Ovary (tissue), 9 donors: ENCODE results near the gene FHL3. TPM values are rescaled to one million over a fixed set of nuclear protein-coding genes. Genes with fewer than 3 reads are reported as not detected.

Experiments used
- DNase-seq, 5 donors: peaks; one replicate each; pipeline ENCODE4 v3.0.0-alpha.2; 2019 to 2020
- H3K27ac ChIP-seq, 2 donors: fragments of 200-600 bp; one replicate each; pipeline versions ENCODE4 v1.5.1 to v1.8.0; 2019 to 2022
- H3K27me3 ChIP-seq: fragments of 200-600 bp; one replicate; pipeline ENCODE4 v1.8.0; 2022
- H3K36me3 ChIP-seq: fragments of 200-600 bp; sonication (generic); one replicate; pipeline ENCODE4 v1.5.1; 2019
- H3K4me1 ChIP-seq: one replicate; pipeline ENCODE4 v1.8.1; 2013; ENCODE audit warnings: mild to moderate bottlenecking, moderate library complexity; ENCODE audit not compliant: insufficient read depth
- H3K4me3 ChIP-seq: fragments of 200-600 bp; sonication (generic); one replicate; pipeline ENCODE4 v1.5.1; 2017
- H3K9me3 ChIP-seq, 2 donors: fragments of 200-600 bp in 1 of 2; sonication (generic) in 1 of 2; one replicate each; pipeline versions ENCODE4 v1.5.1 to v1.8.1; 2013 to 2019; ENCODE audit warnings: mild to moderate bottlenecking in 1 of 2, moderate library complexity in 1 of 2
- EP300 ChIP-seq: sonication (generic); formaldehyde crosslinking; IDR thresholded peaks from one replicate; pipeline ENCODE4 v1.6.1; 2017; ENCODE audit warnings: antibody characterized with exemption
- POLR2A ChIP-seq: fragments of 450-650 bp; IDR thresholded peaks from one replicate; pipeline ENCODE4 v1.6.1; 2017; ENCODE audit warnings: antibody characterized with exemption, mild to moderate bottlenecking, moderate library complexity
- WGBS, 3 donors: extraction: QIAGEN DNeasy Blood & Tissue Kit in 1 of 3; methylation state at CpG; one replicate each; pipeline versions ENCODE4 v1.1.5 to v1.1.7; 2013 to 2017; 5-methylcytosine and 5-hydroxymethylcytosine counted together
- intact Hi-C, 4 donors: fragments of 100-400 bp; cut with DNase I; formaldehyde crosslinking; loops; one replicate each; pipeline versions ENCODE4 v1.11.0 to v1.15.1; 2022 to 2023
- polyA plus RNA-seq, 2 donors: library from polyadenylated mRNA; stranded (reverse); fragments of 200-250 nt in 1 of 2; fragments of 350-450 nt in 1 of 2; fragmentation: Illumina TruSeq in 1 of 2; extraction: RNeasy Lipid Tissue Mini Kit (QIAGEN cat#74804) in 1 of 2; gene quantifications; one replicate each; pipeline ENCODE4 v1.2.3, GENCODE V29; 2013 to 2014
- total RNA-seq, 7 donors: library from RNA; depleted of rRNA in 2 of 7; stranded (reverse); fragments of >200 nt in 2 of 7; fragmentation: NEBNext Ultra II Directional in 3 of 7; extraction: Animal tissue kit (Norgen Biotek cat#: 25700) in 3 of 7; gene quantifications; one replicate each; pipeline versions ENCODE4 v1.1.0 to v1.2.4, GENCODE V29; 2016 to 2023
- TF ChIP-seq, protein P1 (sequence below), 3 donors: fragments of 450-650 bp in 2 of 3; fragments of 200-600 bp in 1 of 3; IDR thresholded peaks; one replicate each; pipeline versions ENCODE4 v1.5.1 to v1.8.0; 2016 to 2022; ENCODE audit warnings: antibody characterized with exemption in 3 of 3, mild to moderate bottlenecking in 1 of 3
- donor health status: DM: no; HTN: no; CAD: no; lungs with moderate emphysema.
- donor health status: DM: no; HTN: no; CAD: no.
- donor health status: Bipolar disorder and iron deficiency.
- donor health status: DM: yes; HTN: yes; CAD: no.
- donor health status: DM: no; HTN: no; CAD: no.
- donor health status: DM: yes; HTN: yes; CAD: no.

FHL3 gene
- total and polyA plus RNA-seq, 9 donors = 13.9 to 63.3 (median 28.8) TPM

- no peaks in the 10 kb centered on the region for H3K36me3 ChIP-seq
- intact Hi-C loops = no loop called here
- no peak for DNase-seq
- peaks cover 9% of the 10 kb centered on the region for H3K4me1 ChIP-seq
- H3K9me3 ChIP-seq = no peaks in the 10 kb centered on the region
- H3K4me3 ChIP-seq = no peak overlapping the region
- H3K27me3 ChIP-seq = no peaks in the 10 kb centered on the region
- H3K27ac ChIP-seq = no peak overlapping the region
- 39 to 49% (median 41%) methylated on average over 9 of the region's 9 CpGs for WGBS, 3 donors
- TF ChIP-seq, protein P1, sequence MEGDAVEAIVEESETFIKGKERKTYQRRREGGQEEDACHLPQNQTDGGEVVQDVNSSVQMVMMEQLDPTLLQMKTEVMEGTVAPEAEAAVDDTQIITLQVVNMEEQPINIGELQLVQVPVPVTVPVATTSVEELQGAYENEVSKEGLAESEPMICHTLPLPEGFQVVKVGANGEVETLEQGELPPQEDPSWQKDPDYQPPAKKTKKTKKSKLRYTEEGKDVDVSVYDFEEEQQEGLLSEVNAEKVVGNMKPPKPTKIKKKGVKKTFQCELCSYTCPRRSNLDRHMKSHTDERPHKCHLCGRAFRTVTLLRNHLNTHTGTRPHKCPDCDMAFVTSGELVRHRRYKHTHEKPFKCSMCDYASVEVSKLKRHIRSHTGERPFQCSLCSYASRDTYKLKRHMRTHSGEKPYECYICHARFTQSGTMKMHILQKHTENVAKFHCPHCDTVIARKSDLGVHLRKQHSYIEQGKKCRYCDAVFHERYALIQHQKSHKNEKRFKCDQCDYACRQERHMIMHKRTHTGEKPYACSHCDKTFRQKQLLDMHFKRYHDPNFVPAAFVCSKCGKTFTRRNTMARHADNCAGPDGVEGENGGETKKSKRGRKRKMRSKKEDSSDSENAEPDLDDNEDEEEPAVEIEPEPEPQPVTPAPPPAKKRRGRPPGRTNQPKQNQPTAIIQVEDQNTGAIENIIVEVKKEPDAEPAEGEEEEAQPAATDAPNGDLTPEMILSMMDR (IDR thresholded peaks at IDR 0.05) = no peak
- TF ChIP-seq POLR2A (no peak), EP300 (no peak)
Observed at GRCh38 chr1:38051079-38051543, 45.8 kb upstream of the FHL3 start.

GRCh38 chr1:38050397-38051078 lies 45.2 kb upstream of the FHL3 start:
- TF ChIP-seq POLR2A = no peak
- TF ChIP-seq, protein P1 (IDR thresholded peaks at IDR 0.05) = no peak
- TF ChIP-seq EP300 = no peak
- peaks cover 11% of the 10 kb centered on the region for H3K4me1 ChIP-seq
- no peak overlapping the region for H3K4me3 ChIP-seq
- DNase-seq = no peak
- no peak overlapping the region for H3K27ac ChIP-seq
- H3K27me3 ChIP-seq = no peaks in the 10 kb centered on the region
- H3K36me3 ChIP-seq = no peaks in the 10 kb centered on the region
- H3K9me3 ChIP-seq = no peaks in the 10 kb centered on the region
- WGBS, 3 donors = 43 to 50% (median 48%) methylated on average over 10 to 13 of the region's 13 CpGs
- intact Hi-C loops = no loop called here

GRCh38 chr1:38047603-38048141 lies 42.4 kb upstream of the FHL3 start:
- H3K27ac ChIP-seq = peak overlapping the region; percentile 55 to 60
- DNase-seq = no peak
- H3K4me1 ChIP-seq = peaks cover 12% of the 10 kb centered on the region

DNA sequence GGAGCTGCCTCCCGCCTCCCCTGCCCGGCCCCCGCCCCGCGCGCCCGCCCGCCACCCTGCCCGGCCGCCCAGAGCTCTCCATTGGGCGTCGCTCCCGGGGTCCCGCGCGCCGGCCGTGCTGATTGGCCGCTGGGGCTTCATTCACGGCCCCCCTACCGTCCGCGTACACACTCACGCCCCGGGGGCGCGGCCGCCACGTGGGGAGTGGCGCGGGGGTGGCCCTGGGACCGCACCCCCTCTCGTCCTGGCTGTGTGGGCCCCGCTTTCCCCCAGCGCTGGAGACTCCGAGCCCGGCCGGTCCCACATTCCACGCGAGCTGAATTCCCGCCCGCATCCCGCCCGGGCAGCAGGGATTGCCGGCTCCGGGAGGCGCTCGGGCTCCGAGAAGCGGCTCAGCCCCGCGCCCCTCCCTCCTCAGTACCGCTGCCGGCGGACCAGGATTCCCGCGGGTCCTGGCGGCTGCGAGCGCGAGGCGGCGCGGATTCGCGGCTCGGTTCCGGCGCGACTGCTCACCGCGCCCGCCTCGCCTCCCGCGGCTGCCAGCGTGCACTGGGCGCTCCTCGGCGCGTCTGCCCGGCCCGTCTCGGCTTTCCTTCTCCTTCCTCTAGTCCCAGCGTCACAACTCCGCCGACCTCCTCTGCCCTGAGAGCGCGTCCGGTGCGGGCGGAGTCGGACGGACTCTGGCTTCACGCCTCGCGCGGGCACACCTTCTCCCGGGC lies 41.7 kb upstream of the FHL3 start:
- peak; percentile 83 to 91 (median 88) for DNase-seq
- WGBS, 3 donors = 0 to 1% (median 0%) methylated on average over 43 to 99 of the region's 99 CpGs
- intact Hi-C loops = no loop called here
- Histone ChIP-seq H3K4me1 (peaks cover 12% of the 10 kb centered on the region), H3K36me3 (no peaks in the 10 kb centered on the region), H3K4me3 (peak overlapping the region; percentile 52), H3K9me3 (no peaks in the 10 kb centered on the region), H3K27ac (peak overlapping the region; percentile 55 to 60), H3K27me3 (peaks cover 4% of the 10 kb centered on the region)
- no peak for TF ChIP-seq POLR2A
- TF ChIP-seq, protein P1 (IDR thresholded peaks at IDR 0.05) = peak in 1 of 3 donors; percentile 10

More at GRCh38 chr1:38047603-38048141, 42.4 kb upstream of the FHL3 start:
- Histone ChIP-seq H3K36me3 (no peaks in the 10 kb centered on the region), H3K27me3 (peaks cover 4% of the 10 kb centered on the region), H3K4me3 (peak overlapping the region; percentile 52), H3K9me3 (no peaks in the 10 kb centered on the region)
- intact Hi-C loops = no loop called here
- TF ChIP-seq, protein P1 (IDR thresholded peaks at IDR 0.05) = no peak
- TF ChIP-seq POLR2A = no peak
- no peak for TF ChIP-seq EP300
- WGBS, 3 donors = 2 to 13% (median 3%) methylated on average over 29 to 34 of the region's 34 CpGs
